ENCODE results near the gene GPI. TPM values are rescaled to one million over a fixed set of nuclear protein-coding genes. Genes with fewer than 3 reads are reported as not detected.
A peak's percentile ranks its signal among the peaks of the same experiment; 100 is the strongest.
"Not testable (repeated sequence)": the region's sequence is repeated elsewhere in the genome, so short reads cannot be mapped to it uniquely, and the experiment has no call there.

GPI gene
- total RNA-seq, 1 donor from 2014 or later = 453 TPM

GRCh38 chr19:34328982-34329381 lies 36.0 kb upstream of the GPI start:
- TF ChIP-seq CTCF (conservative IDR thresholded peaks at IDR 0.05; ENCODE audit: low read depth, low read length) = no peak
- no peak for DNase-seq (ENCODE audit: low read depth)
- H3K4me3 ChIP-seq (ENCODE audit: low read depth, low read length) = no peak overlapping the region

GRCh38 chr19:34330116-34330515 lies 34.9 kb upstream of the GPI start:
- no peak for DNase-seq (ENCODE audit: low read depth)
- no peak overlapping the region for H3K4me3 ChIP-seq (ENCODE audit: low read depth, low read length)
- no peak for TF ChIP-seq CTCF (conservative IDR thresholded peaks at IDR 0.05; ENCODE audit: low read depth, low read length)

GRCh38 chr19:34330596-34330995 lies 34.4 kb upstream of the GPI start:
- H3K4me3 ChIP-seq (ENCODE audit: low read depth, low read length) = not testable (repeated sequence)

GRCh38 chr19:34331596-34331995 lies 33.4 kb upstream of the GPI start:
- DNase-seq (ENCODE audit: low read depth); H3K4me3 ChIP-seq (ENCODE audit: low read depth, low read length): not testable (repeated sequence)

More at GRCh38 chr19:34330596-34330995, 34.4 kb upstream of the GPI start:
- not testable (repeated sequence) for DNase-seq (ENCODE audit: low read depth)

GRCh38 chr19:34332027-34332760 lies 32.8 kb upstream of the GPI start:
- no peak overlapping the region for H3K4me3 ChIP-seq (ENCODE audit: low read depth, low read length)
- no peak for TF ChIP-seq CTCF (conservative IDR thresholded peaks at IDR 0.05; ENCODE audit: low read depth, low read length)
- DNase-seq (ENCODE audit: low read depth) = no peak

GRCh38 chr19:34335914-34336313 lies 29.1 kb upstream of the GPI start:
- no peak for TF ChIP-seq CTCF (conservative IDR thresholded peaks at IDR 0.05; ENCODE audit: low read depth, low read length)

GRCh38 chr19:34336781-34337271 lies 28.2 kb upstream of the GPI start:
- no peak overlapping the region for H3K4me3 ChIP-seq (ENCODE audit: low read depth, low read length)
- no peak for DNase-seq (ENCODE audit: low read depth)
- peak; percentile 72 for TF ChIP-seq CTCF (conservative IDR thresholded peaks at IDR 0.05; ENCODE audit: low read depth, low read length)

More at GRCh38 chr19:34335914-34336313, 29.1 kb upstream of the GPI start:
- no peak overlapping the region for H3K4me3 ChIP-seq (ENCODE audit: low read depth, low read length)
- no peak for DNase-seq (ENCODE audit: low read depth)

GRCh38 chr19:34337739-34338138 lies 27.3 kb upstream of the GPI start:
- DNase-seq (ENCODE audit: low read depth) = no peak
- no peak overlapping the region for H3K4me3 ChIP-seq (ENCODE audit: low read depth, low read length)
- TF ChIP-seq CTCF (conservative IDR thresholded peaks at IDR 0.05; ENCODE audit: low read depth, low read length) = no peak
